ENCODE results near the gene ISYNA1.

GRCh38 chr19:18433735-18434398, 4.1 kb downstream of the ISYNA1 start:
- no peak for TF ChIP-seq CTCF (IDR thresholded peaks at IDR 0.05)
- TF ChIP-seq MAZ (IDR thresholded peaks at IDR 0.05; ENCODE audit: borderline replicate concordance, low read depth, low read length), result no peak
- no peak for TF ChIP-seq REST (IDR thresholded peaks at IDR 0.05)
- no peak for TF ChIP-seq EP300 (IDR thresholded peaks at IDR 0.05)
- no peak for TF ChIP-seq E2F6 (IDR thresholded peaks at IDR 0.05; ENCODE audit: borderline replicate concordance, low read depth)
- no peak for TF ChIP-seq RFX5 (IDR thresholded peaks at IDR 0.05)
- no peak for TF ChIP-seq USF2 (IDR thresholded peaks at IDR 0.05)
- no peak for TF ChIP-seq RNF2 (IDR thresholded peaks at IDR 0.05; ENCODE audit: borderline replicate concordance, low read depth)
- TF ChIP-seq ELK1 (IDR thresholded peaks at IDR 0.05; ENCODE audit: low read depth, low read length), result no peak
- TF ChIP-seq JUN (IDR thresholded peaks at IDR 0.05), result no peak
- no peak for TF ChIP-seq POLR2A (IDR thresholded peaks at IDR 0.05; ENCODE audit: low read length)
- TF ChIP-seq PBX3 (IDR thresholded peaks at IDR 0.05), result no peak
- TF ChIP-seq EHMT2 (IDR thresholded peaks at IDR 0.05; ENCODE audit: low read depth), result no peak
